ENCODE results near the gene RAD51AP1. TPM values are rescaled to one million over a fixed set of nuclear protein-coding genes. Genes with fewer than 3 reads are reported as not detected.

The RAD51AP1 gene
- total RNA-seq, 2 experiments from 2014 or later, result 69.5 to 76.5 TPM

GRCh38 chr12:4604684-4605193, 66.0 kb downstream of the RAD51AP1 start:
- Mint-ChIP-seq H3K27me3 (ENCODE audit: low read depth) (peaks cover 8% of the 10 kb centered on the region), H3K9me3 (no peaks in the 10 kb centered on the region), H3K4me3 (peak overlapping the region; percentile 91), H3K36me3 (ENCODE audit: low read depth) (no peaks in the 10 kb centered on the region), H3K4me1 (ENCODE audit: low read depth) (peaks cover 18% of the 10 kb centered on the region), H3K27ac (peak overlapping the region; percentile 81)
- CTCF ChIA-PET, result interaction anchor here (0.8 to 1.4 kb wide), 8 partner anchors 11 to 184 kb away, joined by 3 to 9 read pairs (median 4); partner anchors contain the start of genes AKAP3 and NDUFA9
- intact Hi-C loops (cut with micrococcal nuclease), result loop anchor here (1.0 to 5.0 kb wide), 6 partner anchors 45 to 734 kb away; partner anchors contain the start of genes AKAP3, NDUFA9 and RAD51AP1
- peak; percentile 92 for DNase-seq

GRCh38 chr12:4607056-4607455, 68.4 kb downstream of the RAD51AP1 start:
- intact Hi-C loops (cut with micrococcal nuclease), result no loop called here
- Mint-ChIP-seq H3K4me3 (no peak overlapping the region), H3K9me3 (no peaks in the 10 kb centered on the region), H3K36me3 (ENCODE audit: low read depth) (no peaks in the 10 kb centered on the region), H3K4me1 (ENCODE audit: low read depth) (peaks cover 18% of the 10 kb centered on the region), H3K27ac (no peak overlapping the region), H3K27me3 (ENCODE audit: low read depth) (peaks cover 8% of the 10 kb centered on the region)
- CTCF ChIA-PET, result interaction anchor here (0.6 kb wide), 1 partner anchor 38 kb away, joined by 3 read pairs; no protein-coding TSS in a partner anchor
- DNase-seq, result no peak

- H3K27ac Mint-ChIP-seq, result no peak overlapping the region
- intact Hi-C loops (cut with micrococcal nuclease), result no loop called here
- no peak overlapping the region for H3K4me3 Mint-ChIP-seq
- H3K4me1 Mint-ChIP-seq (ENCODE audit: low read depth), result peaks cover 18% of the 10 kb centered on the region
- peaks cover 4% of the 10 kb centered on the region for H3K36me3 Mint-ChIP-seq (ENCODE audit: low read depth)
- DNase-seq, result no peak
- CTCF ChIA-PET, result no interaction called here
- H3K9me3 Mint-ChIP-seq, result no peaks in the 10 kb centered on the region
- peaks cover 4% of the 10 kb centered on the region for H3K27me3 Mint-ChIP-seq (ENCODE audit: low read depth)
Measured at GRCh38 chr12:4609071-4609470, 70.4 kb downstream of the RAD51AP1 start.

Other genes with a start within 250 kb of the RAD51AP1 start
- 10 to 100 TPM; 10.3 to 12.8 TPM for gene TIGAR, start 217.7 kb upstream of the RAD51AP1 start, total RNA-seq
- gene FGF23, start 159.2 kb upstream of the RAD51AP1 start, total RNA-seq, result not detected
- not detected for gene FGF6, start 93.1 kb upstream of the RAD51AP1 start, total RNA-seq
- gene DYRK4, start 23.3 kb downstream of the RAD51AP1 start, total RNA-seq, result 10 to 100 TPM; 27.3 to 35.1 TPM
- gene AKAP3, start 110.2 kb downstream of the RAD51AP1 start, total RNA-seq, result 1 to 10 TPM; 1.8 to 2.1 TPM
- 100 to 1,000 TPM; 150 to 160 TPM for gene NDUFA9, start 110.2 kb downstream of the RAD51AP1 start, total RNA-seq
- gene GALNT8, start 181.5 kb downstream of the RAD51AP1 start, total RNA-seq, result under 1 TPM; 0.26 to 0.42 TPM

Data from activated naive CD4-positive, alpha-beta T cell treated with anti-CD3 and anti-CD28 coated beads for 36 hours (primary cell).